ENCODE results near the gene ITIH3.

Gene ITIH3

DNA sequence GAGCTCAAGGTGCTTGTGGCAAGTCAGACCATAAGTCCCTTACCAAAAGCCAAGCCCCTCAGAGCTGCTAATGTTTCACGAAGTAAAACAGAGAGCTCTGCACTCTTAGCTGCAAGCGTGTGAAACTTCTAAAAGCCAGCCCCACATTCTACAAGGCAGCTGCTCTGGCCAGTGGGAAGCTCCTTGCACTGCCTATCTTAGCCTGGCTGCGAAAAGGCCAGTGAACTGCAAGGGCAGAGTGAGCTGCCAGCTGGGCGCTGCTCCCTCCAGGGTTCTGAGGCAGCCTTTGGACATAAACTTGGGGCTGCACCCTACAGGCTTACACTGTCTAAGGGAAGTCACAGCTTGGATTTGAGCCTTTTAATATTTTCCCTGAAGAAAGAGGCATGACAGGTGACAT is 42.4 kb downstream of the ITIH3 start:
- TF ChIP-seq POLR2A (IDR thresholded peaks at IDR 0.05; ENCODE audit: extremely low read depth, insufficient read length): no peak
- TF ChIP-seq, protein P1, sequence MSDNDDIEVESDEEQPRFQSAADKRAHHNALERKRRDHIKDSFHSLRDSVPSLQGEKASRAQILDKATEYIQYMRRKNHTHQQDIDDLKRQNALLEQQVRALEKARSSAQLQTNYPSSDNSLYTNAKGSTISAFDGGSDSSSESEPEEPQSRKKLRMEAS (IDR thresholded peaks at IDR 0.05; ENCODE audit: low read depth, low read length): no peak
- TF ChIP-seq, protein P2, sequence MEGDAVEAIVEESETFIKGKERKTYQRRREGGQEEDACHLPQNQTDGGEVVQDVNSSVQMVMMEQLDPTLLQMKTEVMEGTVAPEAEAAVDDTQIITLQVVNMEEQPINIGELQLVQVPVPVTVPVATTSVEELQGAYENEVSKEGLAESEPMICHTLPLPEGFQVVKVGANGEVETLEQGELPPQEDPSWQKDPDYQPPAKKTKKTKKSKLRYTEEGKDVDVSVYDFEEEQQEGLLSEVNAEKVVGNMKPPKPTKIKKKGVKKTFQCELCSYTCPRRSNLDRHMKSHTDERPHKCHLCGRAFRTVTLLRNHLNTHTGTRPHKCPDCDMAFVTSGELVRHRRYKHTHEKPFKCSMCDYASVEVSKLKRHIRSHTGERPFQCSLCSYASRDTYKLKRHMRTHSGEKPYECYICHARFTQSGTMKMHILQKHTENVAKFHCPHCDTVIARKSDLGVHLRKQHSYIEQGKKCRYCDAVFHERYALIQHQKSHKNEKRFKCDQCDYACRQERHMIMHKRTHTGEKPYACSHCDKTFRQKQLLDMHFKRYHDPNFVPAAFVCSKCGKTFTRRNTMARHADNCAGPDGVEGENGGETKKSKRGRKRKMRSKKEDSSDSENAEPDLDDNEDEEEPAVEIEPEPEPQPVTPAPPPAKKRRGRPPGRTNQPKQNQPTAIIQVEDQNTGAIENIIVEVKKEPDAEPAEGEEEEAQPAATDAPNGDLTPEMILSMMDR (IDR thresholded peaks at IDR 0.05; ENCODE audit: low read depth, low read length): no peak
- TF ChIP-seq MYC (IDR thresholded peaks at IDR 0.05; ENCODE audit: low read depth, low read length): no peak
- DNase-seq (ENCODE audit: low read depth): no peak
- H3K4me3 ChIP-seq (ENCODE audit: low read depth, low read length): no peak overlapping the region

DNA sequence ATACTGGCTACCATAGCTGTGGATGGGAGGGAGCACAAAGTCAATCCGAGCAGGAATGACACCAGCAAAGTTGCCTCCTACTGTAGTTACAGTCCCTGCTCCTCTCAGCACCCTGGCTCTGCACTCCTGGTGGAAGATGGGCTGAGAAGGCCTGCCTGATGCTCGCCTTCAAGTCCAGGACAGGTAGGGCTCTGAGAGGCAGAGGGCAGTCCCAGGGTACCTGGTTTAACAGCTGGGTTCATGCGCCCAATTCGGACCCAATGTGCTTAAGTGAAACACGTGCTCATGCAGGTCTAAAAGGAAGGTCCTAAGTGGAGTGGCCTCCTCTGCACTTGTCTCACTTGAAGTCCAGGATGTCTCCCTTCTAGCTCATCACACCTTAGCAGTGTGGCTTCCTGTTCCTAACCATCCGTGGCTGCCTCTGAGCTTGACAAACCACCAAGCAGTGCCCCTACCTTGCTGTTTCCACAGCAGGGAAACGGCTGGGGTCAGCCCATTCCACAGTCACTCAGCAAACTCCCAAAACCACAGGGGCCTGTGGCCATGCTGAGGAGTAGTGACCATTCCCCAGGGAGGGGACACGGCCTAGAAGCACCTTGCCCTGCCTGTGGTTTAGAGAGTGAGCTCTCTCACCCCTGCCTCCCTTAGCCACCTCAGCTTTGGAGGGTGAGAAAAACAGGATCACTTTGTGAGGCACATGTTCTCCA is 44.1 kb downstream of the ITIH3 start:
- H3K4me3 ChIP-seq (ENCODE audit: low read depth, low read length): no peak overlapping the region
- DNase-seq (ENCODE audit: low read depth): no peak
- TF ChIP-seq MYC (IDR thresholded peaks at IDR 0.05; ENCODE audit: low read depth, low read length) (no peak), POLR2A (IDR thresholded peaks at IDR 0.05; ENCODE audit: extremely low read depth, insufficient read length) (no peak)

DNA sequence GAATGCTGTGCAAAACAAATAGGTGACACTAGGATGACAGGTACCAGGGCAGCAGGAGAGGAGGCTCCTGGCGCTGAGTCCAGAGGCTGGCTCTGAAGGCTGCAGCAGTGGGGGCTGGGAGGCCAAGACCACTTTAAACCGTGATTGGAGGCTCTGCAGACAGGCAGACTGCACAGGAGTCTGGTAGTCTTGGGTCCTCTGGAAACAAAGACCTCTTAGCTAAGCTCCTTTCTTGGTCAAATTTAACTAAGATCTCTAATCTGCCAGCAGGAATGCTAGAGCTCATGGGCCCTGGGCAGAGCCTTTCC is 44.6 kb downstream of the ITIH3 start:
- DNase-seq (ENCODE audit: low read depth): no peak
- no peak overlapping the region for H3K4me3 ChIP-seq (ENCODE audit: low read depth, low read length)
- TF ChIP-seq MYC (IDR thresholded peaks at IDR 0.05; ENCODE audit: low read depth, low read length) (no peak), POLR2A (IDR thresholded peaks at IDR 0.05; ENCODE audit: extremely low read depth, insufficient read length) (no peak)
- TF ChIP-seq, protein P2 (IDR thresholded peaks at IDR 0.05; ENCODE audit: low read depth, low read length): no peak
- TF ChIP-seq, protein P1 (IDR thresholded peaks at IDR 0.05; ENCODE audit: low read depth, low read length): no peak

DNA sequence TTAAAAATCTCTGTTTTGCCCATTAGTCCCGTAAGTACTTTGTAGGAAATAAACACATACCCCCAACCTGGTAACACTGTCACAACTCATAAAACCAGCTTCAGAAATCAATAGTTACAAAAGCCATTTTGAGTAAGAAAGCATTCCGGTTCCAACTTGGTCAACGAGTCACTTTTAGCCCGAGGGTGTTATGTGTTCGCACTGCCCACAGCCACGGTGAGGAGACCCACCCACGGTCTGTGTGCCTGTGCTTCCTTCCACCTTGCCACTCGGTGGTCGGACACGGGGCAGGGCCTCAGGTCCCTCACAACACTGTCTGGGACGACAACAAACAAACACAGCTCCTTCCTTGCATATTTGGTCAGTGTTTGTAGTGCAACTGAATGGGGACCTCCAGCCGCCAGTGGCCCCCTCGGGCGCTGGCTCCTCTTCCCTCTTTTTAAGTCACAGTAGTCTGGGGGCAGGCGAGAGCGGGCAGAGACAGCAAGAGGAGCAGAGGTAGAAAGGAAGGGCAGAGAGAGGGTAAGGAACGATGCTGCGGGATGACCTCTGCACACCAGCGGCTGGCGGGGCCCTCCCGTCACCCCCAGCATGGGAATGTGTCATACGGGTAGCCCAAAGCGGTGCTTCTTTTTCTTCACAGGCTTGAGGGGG is 45.4 kb downstream of the ITIH3 start:
- TF ChIP-seq POLR2A (IDR thresholded peaks at IDR 0.05; ENCODE audit: extremely low read depth, insufficient read length): no peak
- TF ChIP-seq, protein P1 (IDR thresholded peaks at IDR 0.05; ENCODE audit: low read depth, low read length): no peak
- H3K4me3 ChIP-seq (ENCODE audit: low read depth, low read length): no peak overlapping the region
- DNase-seq (ENCODE audit: low read depth): no peak

DNA sequence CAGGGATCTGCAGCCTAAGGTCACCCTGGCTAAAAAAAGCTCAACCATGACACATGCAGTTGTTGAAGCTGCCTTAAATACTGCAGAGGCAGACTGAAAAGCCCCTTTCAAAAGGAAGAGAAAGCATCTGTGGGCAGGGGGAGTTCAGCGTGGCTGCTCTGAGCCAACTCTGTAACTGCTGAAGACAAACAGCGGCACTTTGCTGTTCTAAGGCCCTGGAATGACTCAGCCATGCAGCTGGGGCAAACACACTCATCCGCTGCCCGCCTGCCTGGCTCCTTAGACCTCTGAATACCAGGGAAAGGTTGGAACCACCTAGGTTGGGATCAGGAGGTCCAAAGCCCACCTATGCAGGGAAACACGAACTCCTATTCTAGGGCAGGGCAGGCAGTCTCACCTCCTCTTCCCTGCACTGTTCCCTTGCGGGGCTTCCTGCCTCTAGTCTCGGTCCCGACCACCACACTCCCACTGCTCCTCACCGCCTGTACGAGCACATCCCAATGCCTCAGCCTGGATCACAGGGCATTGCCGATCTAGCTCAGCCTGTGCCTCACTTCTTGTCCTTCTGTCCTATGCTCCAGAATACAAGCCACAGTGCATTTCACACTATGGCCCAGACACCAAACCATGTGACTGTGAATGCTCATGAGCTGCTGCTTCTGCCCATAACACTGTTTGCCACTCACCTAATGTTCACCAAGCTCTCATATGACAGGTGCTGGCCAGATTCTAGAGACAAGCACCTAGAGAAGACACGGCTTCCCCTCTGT is 46.8 kb downstream of the ITIH3 start:
- DNase-seq (ENCODE audit: low read depth): no peak
- TF ChIP-seq, protein P1 (IDR thresholded peaks at IDR 0.05; ENCODE audit: low read depth, low read length): no peak
- no peak for TF ChIP-seq MYC (IDR thresholded peaks at IDR 0.05; ENCODE audit: low read depth, low read length)
- no peak for TF ChIP-seq POLR2A (IDR thresholded peaks at IDR 0.05; ENCODE audit: extremely low read depth, insufficient read length)
- TF ChIP-seq, protein P2 (IDR thresholded peaks at IDR 0.05; ENCODE audit: low read depth, low read length): no peak

DNA sequence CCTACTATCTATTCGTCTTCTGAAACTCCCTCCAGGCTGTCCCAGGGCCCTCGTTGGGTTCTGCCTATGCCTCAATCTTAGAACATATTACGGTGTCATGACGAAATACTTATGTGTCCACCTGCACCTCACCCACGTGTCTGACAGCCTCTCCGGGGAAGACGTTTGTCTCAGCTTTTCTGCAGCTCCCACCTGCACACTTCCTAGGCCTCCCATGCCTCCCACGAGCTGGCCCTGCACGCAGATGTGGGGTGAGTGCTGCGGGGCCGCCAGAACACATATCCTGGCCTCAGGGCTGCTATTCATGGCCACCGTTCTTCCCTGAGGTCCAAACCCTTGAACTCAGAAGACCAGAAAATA is 47.4 kb downstream of the ITIH3 start:
- no peak for TF ChIP-seq POLR2A (IDR thresholded peaks at IDR 0.05; ENCODE audit: extremely low read depth, insufficient read length)
- TF ChIP-seq, protein P2 (IDR thresholded peaks at IDR 0.05; ENCODE audit: low read depth, low read length): no peak
- TF ChIP-seq, protein P1 (IDR thresholded peaks at IDR 0.05; ENCODE audit: low read depth, low read length): no peak

More for the DNA sequence above, 46.8 kb downstream of the ITIH3 start:
- no peak overlapping the region for H3K4me3 ChIP-seq (ENCODE audit: low read depth, low read length)

More for the DNA sequence above, 47.4 kb downstream of the ITIH3 start:
- DNase-seq (ENCODE audit: low read depth): no peak
- no peak overlapping the region for H3K4me3 ChIP-seq (ENCODE audit: low read depth, low read length)

All from NB4 (cell line).